ENCODE results near the gene IGDCC3.

Gene IGDCC3

DNA sequence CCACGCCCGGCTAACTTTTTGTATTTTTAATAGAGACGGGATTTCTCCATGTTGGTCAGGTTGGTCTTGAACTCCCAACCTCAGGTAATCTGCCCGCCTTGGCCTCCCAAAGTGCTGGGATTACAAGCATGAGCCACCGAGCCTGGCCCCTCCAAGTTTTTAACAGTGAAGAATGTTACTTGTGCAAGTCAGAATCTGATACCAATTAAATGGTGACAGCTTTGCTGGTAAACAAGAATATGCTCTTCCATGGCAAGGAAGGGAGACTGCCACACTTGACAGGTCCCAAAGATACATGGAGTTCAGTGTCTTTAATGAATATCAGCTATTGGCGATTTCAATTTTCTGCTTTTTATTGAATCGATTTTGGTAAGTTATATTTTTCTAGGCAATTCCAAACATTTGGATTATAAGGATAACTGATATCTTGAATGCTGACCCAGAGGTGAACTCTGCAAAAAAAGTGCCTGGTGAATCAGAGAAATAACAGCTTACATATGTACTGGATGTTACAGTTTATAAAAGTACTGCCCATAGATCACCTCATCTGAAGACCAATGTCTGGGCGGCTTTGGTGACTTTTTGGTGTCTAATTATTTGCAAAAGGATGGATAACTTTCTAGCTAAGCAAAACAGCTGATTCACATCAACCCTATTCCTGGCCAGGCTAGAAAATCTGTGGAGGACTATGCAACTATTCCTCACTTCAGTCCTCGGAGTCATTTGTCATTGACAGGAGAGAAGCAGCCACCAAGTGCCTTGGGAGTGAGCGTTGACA, 92.3 kb downstream of the IGDCC3 start:
- no peak for DNase-seq

GRCh38 chr15:65278480-65278879, 99.3 kb downstream of the IGDCC3 start:
- no peak for DNase-seq

Measured in NCI-H2107 (cell line).